HG02610 (cell line): ENCODE results near the gene HBA2.
"Not testable (repeated sequence)": the region's sequence is repeated elsewhere in the genome, so short reads cannot be mapped to it uniquely, and the experiment has no call there.

ENCODE experiments used
- ATAC-seq: cut with Tn5 transposase; IDR thresholded peaks from one replicate; pipeline ENCODE4 v1.9.1; 2021; ENCODE audit warnings: mild to moderate bottlenecking, moderate library complexity; ENCODE audit not compliant: unreplicated experiment

HBA2 gene

DNA sequence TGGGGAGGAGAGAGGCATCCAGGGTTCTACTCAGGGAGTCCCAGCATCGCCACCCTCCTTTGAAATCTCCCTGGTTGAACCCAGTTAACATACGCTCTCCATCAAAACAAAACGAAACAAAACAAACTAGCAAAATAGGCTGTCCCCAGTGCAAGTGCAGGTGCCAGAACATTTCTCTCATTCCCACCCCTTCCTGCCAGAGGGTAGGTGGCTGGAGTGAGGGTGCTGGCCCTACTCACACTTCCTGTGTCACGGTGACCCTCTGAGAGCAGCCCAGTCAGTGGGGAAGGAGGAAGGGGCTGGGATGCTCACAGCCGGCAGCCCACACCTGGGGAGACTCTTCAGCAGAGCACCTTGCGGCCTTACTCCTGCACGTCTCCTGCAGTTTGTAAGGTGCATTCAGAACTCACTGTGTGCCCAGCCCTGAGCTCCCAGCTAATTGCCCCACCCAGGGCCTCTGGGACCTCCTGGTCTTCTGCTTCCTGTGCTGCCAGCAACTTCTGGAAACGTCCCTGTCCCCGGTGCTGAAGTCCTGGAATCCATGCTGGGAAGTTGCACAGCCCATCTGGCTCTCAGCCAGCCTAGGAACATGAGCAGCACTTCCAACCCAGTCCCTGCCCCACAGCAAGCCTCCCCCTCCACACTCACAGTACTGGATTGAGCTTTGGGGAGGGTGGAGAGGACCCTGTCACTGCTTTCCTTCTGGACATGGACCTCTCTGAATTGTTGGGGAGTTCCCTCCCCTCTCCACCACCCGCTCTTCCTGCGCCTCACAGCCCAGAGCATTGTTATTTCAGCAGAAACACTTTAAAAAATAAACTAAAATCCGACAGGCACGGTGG is 1.5 kb downstream of the HBA2 start:
- not testable (repeated sequence) for ATAC-seq

DNA sequence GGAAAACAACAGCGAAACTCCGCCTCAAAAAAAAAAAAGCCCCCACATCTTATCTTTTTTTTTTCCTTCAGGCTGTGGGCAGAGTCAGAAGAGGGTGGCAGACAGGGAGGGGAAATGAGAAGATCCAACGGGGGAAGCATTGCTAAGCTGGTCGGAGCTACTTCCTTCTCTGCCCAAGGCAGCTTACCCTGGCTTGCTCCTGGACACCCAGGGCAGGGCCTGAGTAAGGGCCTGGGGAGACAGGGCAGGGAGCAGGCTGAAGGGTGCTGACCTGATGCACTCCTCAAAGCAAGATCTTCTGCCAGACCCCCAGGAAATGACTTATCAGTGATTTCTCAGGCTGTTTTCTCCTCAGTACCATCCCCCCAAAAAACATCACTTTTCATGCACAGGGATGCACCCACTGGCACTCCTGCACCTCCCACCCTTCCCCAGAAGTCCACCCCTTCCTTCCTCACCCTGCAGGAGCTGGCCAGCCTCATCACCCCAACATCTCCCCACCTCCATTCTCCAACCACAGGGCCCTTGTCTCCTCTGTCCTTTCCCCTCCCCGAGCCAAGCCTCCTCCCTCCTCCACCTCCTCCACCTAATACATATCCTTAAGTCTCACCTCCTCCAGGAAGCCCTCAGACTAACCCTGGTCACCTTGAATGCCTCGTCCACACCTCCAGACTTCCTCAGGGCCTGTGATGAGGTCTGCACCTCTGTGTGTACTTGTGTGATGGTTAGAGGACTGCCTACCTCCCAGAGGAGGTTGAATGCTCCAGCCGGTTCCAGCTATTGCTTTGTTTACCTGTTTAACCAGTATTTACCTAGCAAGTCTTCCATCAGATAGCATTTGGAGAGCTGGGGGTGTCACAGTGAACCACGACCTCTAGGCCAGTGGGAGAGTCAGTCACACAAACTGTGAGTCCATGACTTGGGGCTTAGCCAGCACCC is 2.6 kb downstream of the HBA2 start:
- ATAC-seq: no peak

DNA sequence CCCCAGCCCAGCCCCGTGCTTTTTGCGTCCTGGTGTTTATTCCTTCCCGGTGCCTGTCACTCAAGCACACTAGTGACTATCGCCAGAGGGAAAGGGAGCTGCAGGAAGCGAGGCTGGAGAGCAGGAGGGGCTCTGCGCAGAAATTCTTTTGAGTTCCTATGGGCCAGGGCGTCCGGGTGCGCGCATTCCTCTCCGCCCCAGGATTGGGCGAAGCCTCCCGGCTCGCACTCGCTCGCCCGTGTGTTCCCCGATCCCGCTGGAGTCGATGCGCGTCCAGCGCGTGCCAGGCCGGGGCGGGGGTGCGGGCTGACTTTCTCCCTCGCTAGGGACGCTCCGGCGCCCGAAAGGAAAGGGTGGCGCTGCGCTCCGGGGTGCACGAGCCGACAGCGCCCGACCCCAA is 3.3 kb downstream of the HBA2 start:
- ATAC-seq: not testable (repeated sequence)

DNA sequence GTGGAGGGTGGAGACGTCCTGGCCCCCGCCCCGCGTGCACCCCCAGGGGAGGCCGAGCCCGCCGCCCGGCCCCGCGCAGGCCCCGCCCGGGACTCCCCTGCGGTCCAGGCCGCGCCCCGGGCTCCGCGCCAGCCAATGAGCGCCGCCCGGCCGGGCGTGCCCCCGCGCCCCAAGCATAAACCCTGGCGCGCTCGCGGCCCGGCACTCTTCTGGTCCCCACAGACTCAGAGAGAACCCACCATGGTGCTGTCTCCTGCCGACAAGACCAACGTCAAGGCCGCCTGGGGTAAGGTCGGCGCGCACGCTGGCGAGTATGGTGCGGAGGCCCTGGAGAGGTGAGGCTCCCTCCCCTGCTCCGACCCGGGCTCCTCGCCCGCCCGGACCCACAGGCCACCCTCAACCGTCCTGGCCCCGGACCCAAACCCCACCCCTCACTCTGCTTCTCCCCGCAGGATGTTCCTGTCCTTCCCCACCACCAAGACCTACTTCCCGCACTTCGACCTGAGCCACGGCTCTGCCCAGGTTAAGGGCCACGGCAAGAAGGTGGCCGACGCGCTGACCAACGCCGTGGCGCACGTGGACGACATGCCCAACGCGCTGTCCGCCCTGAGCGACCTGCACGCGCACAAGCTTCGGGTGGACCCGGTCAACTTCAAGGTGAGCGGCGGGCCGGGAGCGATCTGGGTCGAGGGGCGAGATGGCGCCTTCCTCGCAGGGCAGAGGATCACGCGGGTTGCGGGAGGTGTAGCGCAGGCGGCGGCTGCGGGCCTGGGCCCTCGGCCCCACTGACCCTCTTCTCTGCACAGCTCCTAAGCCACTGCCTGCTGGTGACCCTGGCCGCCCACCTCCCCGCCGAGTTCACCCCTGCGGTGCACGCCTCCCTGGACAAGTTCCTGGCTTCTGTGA is 4.1 kb downstream of the HBA2 start, which contains the start of gene HBA1:
Gene HBA1 (plus strand): TSS at position 204 of the 906 bp plus-strand sequence. CDS start 37 bp downstream, at position 241.
- ATAC-seq: not testable (repeated sequence)

DNA sequence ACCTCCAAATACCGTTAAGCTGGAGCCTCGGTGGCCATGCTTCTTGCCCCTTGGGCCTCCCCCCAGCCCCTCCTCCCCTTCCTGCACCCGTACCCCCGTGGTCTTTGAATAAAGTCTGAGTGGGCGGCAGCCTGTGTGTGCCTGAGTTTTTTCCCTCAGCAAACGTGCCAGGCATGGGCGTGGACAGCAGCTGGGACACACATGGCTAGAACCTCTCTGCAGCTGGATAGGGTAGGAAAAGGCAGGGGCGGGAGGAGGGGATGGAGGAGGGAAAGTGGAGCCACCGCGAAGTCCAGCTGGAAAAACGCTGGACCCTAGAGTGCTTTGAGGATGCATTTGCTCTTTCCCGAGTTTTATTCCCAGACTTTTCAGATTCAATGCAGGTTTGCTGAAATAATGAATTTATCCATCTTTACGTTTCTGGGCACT is 4.7 kb downstream of the HBA2 start:
- no peak for ATAC-seq

DNA sequence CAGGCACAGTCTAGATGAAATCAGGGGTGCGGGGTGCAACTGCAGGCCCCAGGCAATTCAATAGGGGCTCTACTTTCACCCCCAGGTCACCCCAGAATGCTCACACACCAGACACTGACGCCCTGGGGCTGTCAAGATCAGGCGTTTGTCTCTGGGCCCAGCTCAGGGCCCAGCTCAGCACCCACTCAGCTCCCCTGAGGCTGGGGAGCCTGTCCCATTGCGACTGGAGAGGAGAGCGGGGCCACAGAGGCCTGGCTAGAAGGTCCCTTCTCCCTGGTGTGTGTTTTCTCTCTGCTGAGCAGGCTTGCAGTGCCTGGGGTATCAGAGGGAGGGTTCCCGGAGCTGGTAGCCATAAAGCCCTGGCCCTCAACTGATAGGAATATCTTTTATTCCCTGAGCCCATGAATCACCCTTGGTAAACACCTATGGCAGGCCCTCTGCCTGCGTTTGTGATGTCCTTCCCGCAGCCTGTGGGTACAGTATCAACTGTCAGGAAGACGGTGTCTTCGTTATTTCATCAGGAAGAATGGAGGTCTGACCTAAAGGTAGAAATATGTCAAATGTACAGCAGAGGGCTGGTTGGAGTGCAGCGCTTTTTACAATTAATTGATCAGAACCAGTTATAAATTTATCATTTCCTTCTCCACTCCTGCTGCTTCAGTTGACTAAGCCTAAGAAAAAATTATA is 5.4 kb downstream of the HBA2 start:
- no peak for ATAC-seq

DNA sequence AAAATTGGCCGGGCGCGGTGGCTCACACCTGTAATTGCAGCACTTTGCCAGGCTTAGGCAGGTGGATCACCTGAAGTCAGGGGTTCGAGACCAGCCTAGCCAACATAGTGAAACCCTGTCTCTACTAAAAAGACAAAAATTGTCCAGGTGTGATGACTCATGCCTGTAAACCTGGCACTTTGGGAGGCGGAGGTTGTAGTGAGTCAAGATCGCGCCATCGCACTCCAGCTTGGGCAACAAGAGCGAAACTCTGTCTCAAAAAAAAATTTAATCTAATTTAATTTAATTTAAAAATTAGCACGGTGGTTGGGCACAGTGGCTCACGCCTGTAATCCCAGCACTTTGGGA is 6.0 kb downstream of the HBA2 start:
- no peak for ATAC-seq

DNA sequence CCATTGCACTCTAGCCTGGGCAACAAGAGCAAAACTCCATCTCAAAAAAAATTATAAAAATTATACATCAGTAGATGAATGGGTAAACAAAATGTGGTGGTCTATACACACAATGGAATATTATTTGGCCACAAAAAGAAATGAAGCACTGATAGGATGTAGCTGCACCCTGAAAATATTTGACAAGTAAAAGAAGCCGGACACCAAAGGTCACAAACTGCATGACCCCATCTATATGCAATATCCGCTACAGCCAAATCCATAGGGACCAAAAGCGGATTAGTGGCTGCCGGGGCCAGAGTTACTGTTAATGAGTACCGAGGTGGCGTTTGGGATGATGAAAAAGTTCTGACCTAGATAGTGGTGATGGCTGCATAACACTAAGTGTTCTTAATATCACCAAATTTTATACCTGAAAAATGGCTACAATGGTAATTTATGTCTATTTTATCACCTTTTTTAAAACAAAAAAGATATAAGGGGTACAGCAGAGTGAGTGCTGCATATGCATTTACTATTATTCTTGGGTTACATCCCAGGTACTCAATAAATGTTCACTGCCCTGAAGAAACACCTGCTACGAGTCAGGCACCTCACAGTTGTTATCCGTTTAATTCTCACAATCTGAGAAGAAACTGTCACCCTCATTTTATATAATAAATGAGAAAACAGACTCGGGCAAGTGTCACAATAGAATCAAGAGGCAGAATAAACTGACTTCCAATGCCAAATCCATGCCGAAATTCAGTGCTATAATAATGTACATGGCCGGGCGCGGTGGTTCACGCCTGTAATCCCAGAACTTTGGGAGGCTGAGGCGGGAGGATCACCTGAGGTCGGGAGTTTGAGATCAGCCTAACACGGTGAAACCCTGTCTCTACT is 6.8 kb downstream of the HBA2 start:
- ATAC-seq: no peak

DNA sequence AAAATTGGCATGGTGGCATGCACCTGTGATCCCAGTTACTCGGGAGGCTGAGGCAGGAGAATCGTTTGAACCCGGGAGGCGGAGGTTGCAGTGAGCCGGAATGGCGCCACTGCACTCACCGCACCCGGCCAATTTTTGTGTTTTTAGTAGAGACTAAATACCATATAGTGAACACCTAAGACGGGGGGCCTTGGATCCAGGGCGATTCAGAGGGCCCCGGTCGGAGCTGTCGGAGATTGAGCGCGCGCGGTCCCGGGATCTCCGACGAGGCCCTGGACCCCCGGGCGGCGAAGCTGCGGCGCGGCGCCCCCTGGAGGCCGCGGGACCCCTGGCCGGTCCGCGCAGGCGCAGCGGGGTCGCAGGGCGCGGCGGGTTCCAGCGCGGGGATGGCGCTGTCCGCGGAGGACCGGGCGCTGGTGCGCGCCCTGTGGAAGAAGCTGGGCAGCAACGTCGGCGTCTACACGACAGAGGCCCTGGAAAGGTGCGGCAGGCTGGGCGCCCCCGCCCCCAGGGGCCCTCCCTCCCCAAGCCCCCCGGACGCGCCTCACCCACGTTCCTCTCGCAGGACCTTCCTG is 7.5 kb downstream of the HBA2 start, which contains the start of gene HBQ1:
Gene HBQ1 (plus strand): TSS at position 359 of the 575 bp plus-strand sequence. CDS start 28 bp downstream, at position 387.
- no peak for ATAC-seq

DNA sequence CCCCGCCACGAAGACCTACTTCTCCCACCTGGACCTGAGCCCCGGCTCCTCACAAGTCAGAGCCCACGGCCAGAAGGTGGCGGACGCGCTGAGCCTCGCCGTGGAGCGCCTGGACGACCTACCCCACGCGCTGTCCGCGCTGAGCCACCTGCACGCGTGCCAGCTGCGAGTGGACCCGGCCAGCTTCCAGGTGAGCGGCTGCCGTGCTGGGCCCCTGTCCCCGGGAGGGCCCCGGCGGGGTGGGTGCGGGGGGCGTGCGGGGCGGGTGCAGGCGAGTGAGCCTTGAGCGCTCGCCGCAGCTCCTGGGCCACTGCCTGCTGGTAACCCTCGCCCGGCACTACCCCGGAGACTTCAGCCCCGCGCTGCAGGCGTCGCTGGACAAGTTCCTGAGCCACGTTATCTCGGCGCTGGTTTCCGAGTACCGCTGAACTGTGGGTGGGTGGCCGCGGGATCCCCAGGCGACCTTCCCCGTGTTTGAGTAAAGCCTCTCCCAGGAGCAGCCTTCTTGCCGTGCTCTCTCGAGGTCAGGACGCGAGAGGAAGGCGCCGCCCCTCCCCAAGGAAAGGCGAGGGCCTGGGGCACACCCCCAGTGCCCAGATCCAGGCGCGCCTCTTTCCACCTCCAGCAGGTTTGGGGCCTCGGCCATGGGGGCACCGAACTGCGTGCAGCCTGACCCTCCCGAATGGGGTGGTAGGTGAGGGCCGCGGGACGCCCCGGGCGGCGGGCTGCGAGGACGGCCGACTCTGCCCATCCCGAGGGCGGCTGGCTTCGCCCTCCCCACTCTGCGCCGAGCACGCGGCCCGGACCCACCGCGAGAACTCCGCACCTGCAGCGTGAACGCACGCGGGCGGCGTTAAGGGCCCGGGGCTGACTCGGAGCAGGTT is 8.2 kb downstream of the HBA2 start:
- no peak for ATAC-seq

DNA sequence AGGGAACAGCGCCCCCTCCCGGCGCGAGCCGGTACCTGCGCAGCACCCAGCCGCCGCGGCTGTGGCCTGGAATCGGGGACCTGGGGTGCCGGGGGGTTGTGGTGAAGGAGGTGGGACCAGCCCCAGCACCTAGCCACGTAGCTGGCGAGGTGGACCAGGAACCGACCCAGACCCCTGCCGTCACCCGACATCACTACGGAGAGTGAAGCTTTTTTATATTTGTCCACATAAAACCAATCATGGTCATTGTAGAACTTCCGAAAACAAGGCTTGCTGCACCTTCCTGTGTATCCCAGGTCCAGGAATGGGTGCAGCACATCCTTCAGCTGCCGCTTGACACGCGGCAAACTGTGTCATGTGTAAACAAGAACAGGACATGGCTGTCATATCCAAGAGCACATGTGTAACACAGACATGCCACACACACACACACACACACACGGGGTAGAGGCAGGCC is 8.9 kb downstream of the HBA2 start:
- no peak for ATAC-seq

DNA sequence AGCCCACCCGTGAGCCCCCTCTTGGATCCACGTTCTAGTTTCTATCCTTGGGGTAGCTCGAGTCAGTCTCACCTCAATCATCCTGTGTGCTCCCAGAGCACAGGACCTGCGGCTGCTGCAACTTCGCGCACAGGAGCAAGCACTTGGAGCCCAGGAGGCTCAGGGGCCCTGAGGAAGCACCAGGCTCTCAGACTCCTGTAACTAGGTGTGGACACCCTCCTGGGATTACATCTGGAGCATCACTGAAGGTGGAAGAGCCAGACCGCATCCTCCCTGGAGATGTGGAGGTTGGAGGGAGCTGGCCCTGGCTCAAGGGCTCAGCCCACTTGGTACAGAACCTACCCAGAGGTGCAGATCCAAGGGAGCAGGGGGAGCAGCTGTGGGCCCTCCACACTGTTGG is 10.3 kb downstream of the HBA2 start:
- ATAC-seq: no peak

DNA sequence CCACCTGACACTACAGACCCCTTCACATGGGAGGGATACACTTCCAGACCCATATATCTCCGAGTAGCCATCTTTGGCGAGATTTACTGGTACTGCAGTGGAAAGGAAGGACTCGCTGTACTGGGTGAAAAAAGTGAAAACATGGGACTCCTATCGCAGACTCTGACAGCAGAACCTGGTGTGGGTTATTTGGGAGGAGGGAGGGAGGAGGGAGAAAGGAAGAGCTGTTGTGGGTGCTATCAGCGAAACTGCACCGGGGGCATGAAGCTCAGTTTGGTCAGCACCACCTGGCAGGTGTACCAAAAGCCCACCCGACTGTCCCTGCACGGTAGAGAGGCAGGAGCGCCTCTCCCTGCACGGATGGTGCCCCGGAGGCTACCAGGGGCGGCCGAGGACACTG is 12.5 kb downstream of the HBA2 start:
- no peak for ATAC-seq

DNA sequence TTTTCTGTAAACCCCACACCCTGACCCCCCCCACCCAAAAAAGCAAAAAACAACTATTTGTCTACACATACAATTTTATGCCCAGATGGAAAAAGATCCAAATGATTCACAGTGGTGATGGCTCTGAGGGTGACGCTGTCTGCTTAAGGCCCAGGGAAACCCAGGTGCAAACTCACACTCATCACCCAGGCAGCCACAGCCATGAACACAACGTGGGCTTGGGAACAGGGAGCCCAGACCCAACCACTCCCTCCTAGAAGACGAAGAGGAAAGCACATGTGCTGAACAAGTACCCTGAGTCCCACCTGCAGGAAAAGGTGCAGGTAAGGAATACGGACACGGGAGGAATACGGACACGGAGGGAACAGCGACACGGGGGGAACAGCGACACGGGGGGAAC is 13.0 kb downstream of the HBA2 start:
- ATAC-seq: no peak

DNA sequence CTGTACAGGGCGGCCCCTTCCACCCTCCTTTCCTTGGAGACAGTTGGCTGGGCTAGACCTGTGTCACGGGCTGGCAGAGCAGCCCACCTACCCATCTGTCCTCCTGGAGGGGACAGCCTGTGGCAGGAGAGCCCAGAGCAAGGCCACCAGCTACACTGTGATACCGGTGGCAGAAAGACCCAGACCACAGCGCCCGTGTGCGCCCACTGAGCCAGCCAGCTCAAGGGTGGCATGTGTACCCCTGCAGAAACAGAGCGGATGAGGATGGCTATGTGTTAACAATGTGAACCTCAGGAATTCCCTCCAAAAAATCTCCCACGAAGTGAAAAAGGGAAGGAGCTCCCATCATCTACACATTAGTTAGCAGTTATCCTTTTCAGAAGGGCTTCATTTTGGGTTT is 14.7 kb downstream of the HBA2 start:
- ATAC-seq: no peak

DNA sequence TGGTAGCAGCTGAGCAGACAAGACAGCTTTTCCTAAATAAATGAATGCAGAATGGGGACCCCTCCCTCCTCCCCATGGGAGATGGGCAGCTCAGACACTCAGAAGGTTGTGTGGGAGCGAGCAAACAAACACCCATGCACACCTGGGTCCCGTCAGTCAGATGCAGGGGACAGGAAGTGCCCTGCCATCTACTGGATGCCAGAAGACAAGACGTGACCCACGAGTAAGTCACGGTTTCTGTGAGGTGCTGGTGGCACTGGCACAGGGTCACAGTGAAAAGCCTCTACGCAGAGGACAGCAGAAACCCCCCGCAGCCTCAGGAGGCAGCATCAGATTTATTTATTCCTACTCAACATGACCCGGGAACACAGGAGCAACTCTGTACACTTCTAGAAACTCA is 16.0 kb downstream of the HBA2 start:
- no peak for ATAC-seq

DNA sequence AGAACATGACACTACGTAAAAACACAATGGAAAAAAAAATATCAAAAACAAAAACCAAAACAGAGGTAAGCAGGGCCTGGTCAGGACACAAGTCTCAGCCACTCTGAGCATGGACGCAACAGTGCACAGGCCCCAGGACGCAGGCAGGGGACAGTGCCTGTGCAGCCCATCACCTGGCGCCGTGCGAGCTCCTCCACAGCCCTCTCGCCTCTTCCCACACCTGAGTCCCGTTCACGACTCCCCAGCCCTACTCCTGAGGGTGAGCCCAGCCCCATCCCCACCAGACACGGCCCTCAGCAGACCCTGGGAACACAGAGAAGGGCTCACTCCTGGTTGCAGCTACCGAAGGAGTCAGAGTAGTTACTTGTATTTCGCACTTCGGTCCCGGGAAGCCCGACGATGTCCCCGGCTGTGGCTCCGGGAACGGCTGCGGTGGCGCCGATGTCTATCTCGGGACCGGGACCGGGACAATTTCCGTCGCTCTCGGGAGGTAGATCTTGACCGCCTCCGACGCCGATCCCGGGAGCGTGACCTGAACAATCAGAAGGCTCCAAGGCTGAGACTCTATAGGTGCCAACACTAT is 17.0 kb downstream of the HBA2 start:
- ATAC-seq: no peak
